Astrocyte of the cerebellum (primary cell): Measurements from ENCODE around the gene CSMD2.
A peak's percentile ranks its signal among the peaks of the same experiment; 100 is the strongest.

Experiments
- DNase-seq: peaks from one replicate; pipeline ENCODE4 v3.0.0-alpha.2; 2011; ENCODE audit warnings: low read depth
- H3K4me3 ChIP-seq: 2 replicates; pipeline ENCODE4 v1.5.1; 2011; ENCODE audit warnings: mild to moderate bottlenecking, low read depth, low read length, moderate library complexity
- in situ Hi-C: cut with HindIII; loops from 2 replicates; pipeline ENCODE4 v1.10.0; 2017; ENCODE audit warnings: low sequenced_read_pairs
- TF ChIP-seq, protein P1 (sequence below): IDR thresholded peaks from 2 replicates; pipeline ENCODE4 v1.5.1; 2012; ENCODE audit warnings: low read length, low read depth, moderate library complexity, mild to moderate bottlenecking; ENCODE audit errors: missing control alignments

Gene CSMD2

DNA sequence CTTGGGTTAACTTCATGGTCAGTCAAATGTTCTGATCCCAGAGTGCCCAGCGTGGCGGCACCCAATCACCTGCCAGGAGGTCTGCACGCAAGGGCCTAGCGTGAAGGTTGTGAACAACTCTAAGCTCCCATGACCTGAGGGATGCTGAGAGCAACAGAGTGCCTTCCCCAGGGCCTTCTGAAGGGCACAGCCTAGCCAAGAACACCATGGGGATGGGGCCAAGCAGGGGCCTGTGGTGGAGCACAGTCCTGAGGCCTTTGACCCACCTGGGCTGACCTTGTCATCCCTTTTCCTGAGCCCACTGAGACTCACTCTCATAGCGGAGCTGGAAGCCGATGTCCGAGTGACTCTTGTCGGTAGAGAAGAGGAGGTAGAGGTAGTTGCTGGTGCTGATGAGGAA, 440.0 kb downstream of the CSMD2 start:
- in situ Hi-C loops = loop anchor here (25.0 kb wide), 1 partner anchor 437 kb away; the partner anchor contains the start of gene CSMD2
- no peak for DNase-seq
- no peak overlapping the region for H3K4me3 ChIP-seq
- TF ChIP-seq, protein P1, sequence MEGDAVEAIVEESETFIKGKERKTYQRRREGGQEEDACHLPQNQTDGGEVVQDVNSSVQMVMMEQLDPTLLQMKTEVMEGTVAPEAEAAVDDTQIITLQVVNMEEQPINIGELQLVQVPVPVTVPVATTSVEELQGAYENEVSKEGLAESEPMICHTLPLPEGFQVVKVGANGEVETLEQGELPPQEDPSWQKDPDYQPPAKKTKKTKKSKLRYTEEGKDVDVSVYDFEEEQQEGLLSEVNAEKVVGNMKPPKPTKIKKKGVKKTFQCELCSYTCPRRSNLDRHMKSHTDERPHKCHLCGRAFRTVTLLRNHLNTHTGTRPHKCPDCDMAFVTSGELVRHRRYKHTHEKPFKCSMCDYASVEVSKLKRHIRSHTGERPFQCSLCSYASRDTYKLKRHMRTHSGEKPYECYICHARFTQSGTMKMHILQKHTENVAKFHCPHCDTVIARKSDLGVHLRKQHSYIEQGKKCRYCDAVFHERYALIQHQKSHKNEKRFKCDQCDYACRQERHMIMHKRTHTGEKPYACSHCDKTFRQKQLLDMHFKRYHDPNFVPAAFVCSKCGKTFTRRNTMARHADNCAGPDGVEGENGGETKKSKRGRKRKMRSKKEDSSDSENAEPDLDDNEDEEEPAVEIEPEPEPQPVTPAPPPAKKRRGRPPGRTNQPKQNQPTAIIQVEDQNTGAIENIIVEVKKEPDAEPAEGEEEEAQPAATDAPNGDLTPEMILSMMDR = no peak

DNA sequence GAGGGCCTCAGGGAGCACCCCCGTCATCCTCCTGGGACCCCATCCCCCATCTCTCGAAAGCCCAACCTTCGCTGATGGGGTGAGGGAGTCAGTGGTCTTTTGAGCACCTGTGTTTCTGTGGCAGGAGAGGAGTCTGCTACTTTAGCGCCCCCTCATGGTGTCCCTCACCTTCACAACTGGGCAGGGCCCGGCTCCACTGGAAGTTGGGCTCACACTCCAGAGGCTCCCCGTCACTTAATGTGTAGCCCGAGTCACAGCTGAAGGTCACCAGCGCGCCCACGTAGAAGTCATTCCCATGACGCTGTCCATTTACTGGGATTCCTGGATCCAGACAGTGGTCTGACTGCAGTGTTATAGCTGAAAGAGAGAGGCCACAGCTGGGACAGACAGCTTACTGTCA, 440.7 kb downstream of the CSMD2 start:
- DNase-seq = no peak
- no peak overlapping the region for H3K4me3 ChIP-seq
- TF ChIP-seq, protein P1 = no peak
- in situ Hi-C loops = no loop called here

DNA sequence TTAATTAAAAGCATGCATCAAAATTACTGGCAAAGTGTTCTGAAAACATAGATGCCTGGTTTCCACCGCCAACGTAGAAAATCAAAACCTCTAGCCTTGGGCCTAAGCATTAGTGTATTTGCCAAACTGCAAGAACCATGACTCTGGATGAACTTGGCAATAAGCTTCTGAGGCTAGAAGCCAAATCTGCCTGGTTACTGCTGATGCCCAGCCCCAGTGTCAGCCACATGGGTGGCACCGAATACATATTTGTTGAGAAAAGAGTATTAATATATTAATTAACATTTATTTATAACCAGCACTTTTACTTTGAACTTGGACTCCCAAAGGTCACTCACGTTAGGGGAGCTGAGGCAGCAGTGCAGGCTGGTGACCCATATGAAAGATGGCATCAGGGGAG, 441.8 kb downstream of the CSMD2 start:
- H3K4me3 ChIP-seq = no peak overlapping the region
- TF ChIP-seq, protein P1 = no peak
- in situ Hi-C loops = no loop called here
- no peak for DNase-seq

DNA sequence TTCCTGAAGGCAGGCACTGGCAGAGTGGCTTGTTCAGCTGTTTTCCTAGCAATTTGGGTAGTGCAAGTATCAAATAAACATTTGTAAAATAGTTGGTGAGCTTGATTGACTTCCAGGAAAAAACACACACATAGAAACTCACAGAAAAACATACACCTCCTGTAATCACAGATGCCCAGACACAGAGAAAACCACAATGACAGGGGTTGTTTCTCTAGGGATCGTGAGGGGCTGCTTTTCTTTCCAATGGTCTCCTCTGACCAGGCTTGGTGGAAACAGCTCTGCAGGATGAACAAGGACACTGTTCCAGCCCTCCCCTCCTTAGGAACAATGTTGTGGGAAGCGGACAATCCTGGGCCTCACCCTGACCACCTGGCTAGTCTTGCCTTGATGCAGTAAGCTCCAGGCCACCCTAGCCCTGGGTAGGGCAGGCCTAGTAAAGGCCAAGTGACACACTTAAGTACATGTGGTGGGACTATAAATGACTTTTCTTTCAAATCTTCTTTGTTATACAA, 443.7 kb downstream of the CSMD2 start:
- H3K4me3 ChIP-seq = no peak overlapping the region
- no peak for DNase-seq
- TF ChIP-seq, protein P1 = no peak
- in situ Hi-C loops = no loop called here

DNA sequence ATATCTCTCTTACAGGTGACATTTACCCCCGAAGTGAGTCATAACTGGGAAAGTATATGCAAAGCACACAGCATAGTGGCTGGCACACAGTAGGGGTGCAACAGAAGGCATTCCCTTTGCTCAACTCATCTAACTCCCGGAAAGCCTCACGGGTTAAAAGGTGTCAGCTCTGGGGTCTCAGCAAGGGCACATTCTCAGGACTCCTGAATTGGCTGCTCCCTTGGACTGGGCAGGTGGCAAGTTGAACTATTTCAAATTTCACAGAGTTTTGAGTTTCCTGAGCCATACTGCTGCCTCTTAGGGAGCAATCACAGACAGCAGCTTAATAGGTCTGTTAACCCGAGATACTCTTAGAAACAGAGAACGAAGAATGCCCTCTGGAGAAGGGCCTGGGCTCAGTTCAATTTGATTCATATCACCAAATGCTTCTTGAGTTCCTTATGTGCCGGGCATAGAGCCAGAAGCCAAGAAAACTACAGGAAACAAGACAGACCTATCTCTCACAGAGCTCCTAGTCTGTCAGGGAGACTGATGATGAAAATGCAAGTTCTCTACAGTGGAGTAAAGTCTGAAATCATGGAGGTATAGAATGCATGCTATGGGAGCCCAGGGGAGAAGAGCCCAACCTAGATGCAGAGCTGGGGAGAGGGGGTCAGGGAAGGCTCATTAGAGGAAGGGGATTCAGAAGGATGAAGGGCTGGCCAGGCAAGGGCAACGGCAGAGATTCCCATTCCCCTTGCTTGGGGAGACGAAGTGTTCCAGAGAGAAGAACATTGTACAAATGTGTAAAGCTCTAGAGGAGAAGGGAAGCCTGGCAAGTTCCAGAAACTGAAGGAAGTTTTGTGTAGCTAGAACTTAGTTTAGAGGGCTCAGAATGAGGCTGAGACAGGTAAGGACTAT, 445.0 kb downstream of the CSMD2 start:
- peak; percentile 20 for DNase-seq
- no peak overlapping the region for H3K4me3 ChIP-seq
- in situ Hi-C loops = no loop called here
- TF ChIP-seq, protein P1 = no peak

DNA sequence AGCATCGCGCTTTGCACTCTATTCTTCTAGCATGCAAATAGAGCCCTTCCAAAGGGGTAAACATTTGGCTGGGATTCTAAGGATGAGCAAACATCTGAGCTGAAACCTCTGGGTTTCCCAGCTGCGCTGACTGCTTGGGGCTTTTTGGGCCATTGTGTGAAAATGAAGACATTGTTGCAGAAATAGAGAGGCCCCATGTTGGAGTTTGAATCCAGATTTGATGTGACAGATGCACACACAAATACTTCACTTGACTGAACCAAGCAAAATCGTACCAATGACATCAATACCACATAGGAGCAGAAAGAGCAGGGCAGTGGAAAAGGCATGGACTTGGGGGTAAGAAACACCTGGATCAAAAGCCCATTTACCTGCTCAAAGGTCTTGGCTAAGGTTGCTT, 445.7 kb downstream of the CSMD2 start:
- TF ChIP-seq, protein P1 = no peak
- in situ Hi-C loops = no loop called here
- DNase-seq = no peak

More for the DNA sequence above, 445.7 kb downstream of the CSMD2 start:
- no peak overlapping the region for H3K4me3 ChIP-seq
